Measurements from ENCODE around the gene SLC25A11. TPM values are rescaled to one million over a fixed set of nuclear protein-coding genes. Genes with fewer than 3 reads are reported as not detected.

The SLC25A11 gene
- polyA plus RNA-seq, 1 of the 3 experiments (the other 2 are of a cell fraction) = 82.8 TPM

DNA sequence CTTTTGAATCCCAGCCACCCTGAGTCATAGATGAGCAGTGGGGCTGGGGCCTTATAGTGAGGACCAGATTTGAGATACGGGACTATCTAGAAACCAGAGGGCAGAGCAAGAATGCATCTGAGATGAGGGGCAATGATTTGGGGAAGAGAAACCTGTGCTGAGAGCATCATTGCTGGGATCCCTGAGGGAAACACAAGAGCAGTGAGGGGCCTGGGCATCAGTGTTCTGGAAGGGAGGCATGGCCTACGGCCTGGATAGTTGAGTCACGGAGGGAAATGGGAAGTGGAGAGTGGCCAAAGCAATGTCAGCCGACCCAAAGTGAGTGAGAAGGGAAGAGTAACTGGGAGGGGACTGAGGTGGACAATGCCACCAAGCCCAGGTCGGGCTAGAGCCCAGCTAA is 42.5 kb upstream of the SLC25A11 start:
- 72% methylated on average over 5 of the region's 5 CpGs for WGBS (ENCODE audit: low lambda C conversion rate)
- H3K4me2 ChIP-seq = no peak overlapping the region
- H3K4me3 ChIP-seq (ENCODE audit: low read depth in 2 of 2, low read length in 1 of 2) = no peak overlapping the region
- H3K27me3 ChIP-seq (ENCODE audit: insufficient read depth) = no peaks in the 10 kb centered on the region
- POLR2A ChIA-PET = interaction anchor here (1.0 kb wide), 1 partner anchor 12 kb away, joined by 3 read pairs; no protein-coding TSS in a partner anchor
- H3K36me3 ChIP-seq (replicated peaks in 1 of 2; ENCODE audit: control insufficient read depth in 1 of 2, insufficient read depth in 2 of 2, low read length in 1 of 2) = peaks cover 9 to 31% of the 10 kb centered on the region in 2 experiments
- peaks cover 3% of the 10 kb centered on the region; the same call in 1 of the 2 replicates for H3K79me2 ChIP-seq (ENCODE audit: insufficient read depth)
- H4K20me1 ChIP-seq (ENCODE audit: insufficient read depth) = no peaks in the 10 kb centered on the region
- H3K9me3 ChIP-seq = no peaks in the 10 kb centered on the region
- CTCF ChIA-PET = interaction anchor here (1.9 kb wide), 1 partner anchor 80 kb away, joined by 9 read pairs; no protein-coding TSS in a partner anchor
- no peaks in the 10 kb centered on the region for H3K9me2 ChIP-seq
- H3F3A ChIP-seq (replicated peaks; ENCODE audit: insufficient read depth) = no peaks in the 10 kb centered on the region
- H2AFZ ChIP-seq (ENCODE audit: low read depth) = no peak overlapping the region
- TF ChIP-seq, protein P1, sequence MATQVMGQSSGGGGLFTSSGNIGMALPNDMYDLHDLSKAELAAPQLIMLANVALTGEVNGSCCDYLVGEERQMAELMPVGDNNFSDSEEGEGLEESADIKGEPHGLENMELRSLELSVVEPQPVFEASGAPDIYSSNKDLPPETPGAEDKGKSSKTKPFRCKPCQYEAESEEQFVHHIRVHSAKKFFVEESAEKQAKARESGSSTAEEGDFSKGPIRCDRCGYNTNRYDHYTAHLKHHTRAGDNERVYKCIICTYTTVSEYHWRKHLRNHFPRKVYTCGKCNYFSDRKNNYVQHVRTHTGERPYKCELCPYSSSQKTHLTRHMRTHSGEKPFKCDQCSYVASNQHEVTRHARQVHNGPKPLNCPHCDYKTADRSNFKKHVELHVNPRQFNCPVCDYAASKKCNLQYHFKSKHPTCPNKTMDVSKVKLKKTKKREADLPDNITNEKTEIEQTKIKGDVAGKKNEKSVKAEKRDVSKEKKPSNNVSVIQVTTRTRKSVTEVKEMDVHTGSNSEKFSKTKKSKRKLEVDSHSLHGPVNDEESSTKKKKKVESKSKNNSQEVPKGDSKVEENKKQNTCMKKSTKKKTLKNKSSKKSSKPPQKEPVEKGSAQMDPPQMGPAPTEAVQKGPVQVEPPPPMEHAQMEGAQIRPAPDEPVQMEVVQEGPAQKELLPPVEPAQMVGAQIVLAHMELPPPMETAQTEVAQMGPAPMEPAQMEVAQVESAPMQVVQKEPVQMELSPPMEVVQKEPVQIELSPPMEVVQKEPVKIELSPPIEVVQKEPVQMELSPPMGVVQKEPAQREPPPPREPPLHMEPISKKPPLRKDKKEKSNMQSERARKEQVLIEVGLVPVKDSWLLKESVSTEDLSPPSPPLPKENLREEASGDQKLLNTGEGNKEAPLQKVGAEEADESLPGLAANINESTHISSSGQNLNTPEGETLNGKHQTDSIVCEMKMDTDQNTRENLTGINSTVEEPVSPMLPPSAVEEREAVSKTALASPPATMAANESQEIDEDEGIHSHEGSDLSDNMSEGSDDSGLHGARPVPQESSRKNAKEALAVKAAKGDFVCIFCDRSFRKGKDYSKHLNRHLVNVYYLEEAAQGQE (IDR thresholded peaks at IDR 0.05; ENCODE audit: low read depth, low read length) = no peak
- no peak for TF ChIP-seq NRF1 (IDR thresholded peaks at IDR 0.05; ENCODE audit: low read depth, low read length)
- no peak overlapping the region for H3K27ac ChIP-seq (ENCODE audit: low read depth in 2 of 2, low read length in 1 of 2)
- peaks cover 0 to 8% of the 10 kb centered on the region in 2 experiments; a peak in 1 of 4 replicates for H3K4me1 ChIP-seq (ENCODE audit: control insufficient read depth in 1 of 2, insufficient read depth in 2 of 2, low read depth in 1 of 2, low read length in 1 of 2)
- DNase-seq = no peak
- no peak overlapping the region for H3K9ac ChIP-seq

DNA sequence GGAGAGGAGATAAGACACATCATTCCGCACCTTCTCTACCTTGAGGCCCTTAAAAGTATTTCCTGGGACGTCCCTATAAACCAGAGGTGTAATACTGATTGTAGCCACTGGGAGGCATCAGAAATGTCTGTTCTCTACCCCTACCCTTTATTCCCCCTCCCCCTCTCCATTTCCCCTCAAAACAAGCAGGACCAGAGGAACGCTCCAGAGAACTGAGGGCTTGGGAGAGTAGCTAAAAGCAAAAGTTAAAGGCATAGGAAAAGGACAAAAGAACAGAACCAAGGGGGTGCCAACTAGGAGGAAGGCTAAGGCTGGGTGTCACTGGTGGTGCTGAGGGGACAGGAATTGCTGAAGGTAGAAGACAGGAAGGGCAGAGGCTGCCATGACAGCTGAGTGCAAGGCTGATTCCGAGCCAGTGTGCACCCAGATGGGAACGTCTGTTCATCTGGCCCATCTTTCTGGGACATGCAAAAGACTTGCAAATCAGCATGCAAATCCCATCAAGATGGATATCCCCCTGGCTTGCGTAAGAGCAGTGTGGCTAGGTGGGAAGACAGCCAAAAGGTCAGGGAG is 40.9 kb upstream of the SLC25A11 start:
- no peaks in the 10 kb centered on the region for H3F3A ChIP-seq (replicated peaks; ENCODE audit: insufficient read depth)
- H2AFZ ChIP-seq (ENCODE audit: low read depth) = no peak overlapping the region
- H3K4me3 ChIP-seq (ENCODE audit: low read depth in 2 of 2, low read length in 1 of 2) = no peak overlapping the region
- peaks cover 15 to 38% of the 10 kb centered on the region in 2 experiments for H3K36me3 ChIP-seq (replicated peaks in 1 of 2; ENCODE audit: control insufficient read depth in 1 of 2, insufficient read depth in 2 of 2, low read length in 1 of 2)
- H3K27me3 ChIP-seq (ENCODE audit: insufficient read depth) = no peaks in the 10 kb centered on the region
- peaks cover 0 to 2% of the 10 kb centered on the region in 2 experiments; a peak in 1 of 4 replicates for H3K4me1 ChIP-seq (ENCODE audit: control insufficient read depth in 1 of 2, insufficient read depth in 2 of 2, low read depth in 1 of 2, low read length in 1 of 2)
- H3K9me2 ChIP-seq = no peaks in the 10 kb centered on the region
- ChIA-PET CTCF (interaction anchor here (0.6 to 4.0 kb wide), 24 partner anchors 9 to 92 kb away, joined by 3 to 52 read pairs (median 6); partner anchors contain the start of genes ENO3, INCA1, KIF1C and SLC52A1), POLR2A (interaction anchor here (0.6 to 0.9 kb wide), 3 partner anchors 9 to 54 kb away, joined by 3 read pairs; partner anchors contain the start of gene RNF167)
- H3K9ac ChIP-seq = no peak overlapping the region
- peaks cover 3% of the 10 kb centered on the region; the same call in 1 of the 2 replicates for H3K79me2 ChIP-seq (ENCODE audit: insufficient read depth)
- H3K27ac ChIP-seq (ENCODE audit: low read depth in 2 of 2, low read length in 1 of 2) = no peak overlapping the region
- TF ChIP-seq JUND (IDR thresholded peaks at IDR 0.05) (no peak), NRF1 (IDR thresholded peaks at IDR 0.05; ENCODE audit: low read depth, low read length) (no peak), RFX5 (IDR thresholded peaks at IDR 0.05; ENCODE audit: low read length) (no peak), CHD2 (IDR thresholded peaks at IDR 0.05; ENCODE audit: low read length, partially characterized antibody) (peak; percentile 32), FOSL2 (IDR thresholded peaks at IDR 0.05; ENCODE audit: borderline replicate concordance, low read depth) (no peak), RAD21 (IDR thresholded peaks at IDR 0.05; ENCODE audit: low read length) (peak; percentile 69), FOXM1 (IDR thresholded peaks at IDR 0.05; ENCODE audit: low read depth) (no peak), EP300 (IDR thresholded peaks at IDR 0.05; ENCODE audit: borderline replicate concordance in 1 of 2, low read depth in 1 of 2, low read length in 1 of 2) (no peak), GATA2 (CRISPR knock-in tag; IDR thresholded peaks at IDR 0.05) (no peak), FOXJ3 (CRISPR knock-in tag; IDR thresholded peaks at IDR 0.05) (no peak), RXRA (IDR thresholded peaks at IDR 0.05; ENCODE audit: borderline replicate concordance, low read depth) (no peak), SMC3 (IDR thresholded peaks at IDR 0.05; ENCODE audit: low read depth, low read length) (peak; percentile 68), SIN3A (IDR thresholded peaks at IDR 0.05; ENCODE audit: borderline replicate concordance, low read depth, low read length) (no peak)
- TF ChIP-seq, protein P2, sequence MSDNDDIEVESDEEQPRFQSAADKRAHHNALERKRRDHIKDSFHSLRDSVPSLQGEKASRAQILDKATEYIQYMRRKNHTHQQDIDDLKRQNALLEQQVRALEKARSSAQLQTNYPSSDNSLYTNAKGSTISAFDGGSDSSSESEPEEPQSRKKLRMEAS (IDR thresholded peaks at IDR 0.05; ENCODE audit: low read depth) = no peak
- TF ChIP-seq, protein P3, sequence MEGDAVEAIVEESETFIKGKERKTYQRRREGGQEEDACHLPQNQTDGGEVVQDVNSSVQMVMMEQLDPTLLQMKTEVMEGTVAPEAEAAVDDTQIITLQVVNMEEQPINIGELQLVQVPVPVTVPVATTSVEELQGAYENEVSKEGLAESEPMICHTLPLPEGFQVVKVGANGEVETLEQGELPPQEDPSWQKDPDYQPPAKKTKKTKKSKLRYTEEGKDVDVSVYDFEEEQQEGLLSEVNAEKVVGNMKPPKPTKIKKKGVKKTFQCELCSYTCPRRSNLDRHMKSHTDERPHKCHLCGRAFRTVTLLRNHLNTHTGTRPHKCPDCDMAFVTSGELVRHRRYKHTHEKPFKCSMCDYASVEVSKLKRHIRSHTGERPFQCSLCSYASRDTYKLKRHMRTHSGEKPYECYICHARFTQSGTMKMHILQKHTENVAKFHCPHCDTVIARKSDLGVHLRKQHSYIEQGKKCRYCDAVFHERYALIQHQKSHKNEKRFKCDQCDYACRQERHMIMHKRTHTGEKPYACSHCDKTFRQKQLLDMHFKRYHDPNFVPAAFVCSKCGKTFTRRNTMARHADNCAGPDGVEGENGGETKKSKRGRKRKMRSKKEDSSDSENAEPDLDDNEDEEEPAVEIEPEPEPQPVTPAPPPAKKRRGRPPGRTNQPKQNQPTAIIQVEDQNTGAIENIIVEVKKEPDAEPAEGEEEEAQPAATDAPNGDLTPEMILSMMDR (IDR thresholded peaks at IDR 0.05) = peak; percentile 73
- H3K4me2 ChIP-seq = no peak overlapping the region
- H4K20me1 ChIP-seq (ENCODE audit: insufficient read depth) = no peaks in the 10 kb centered on the region
- 43% methylated on average over 6 of the region's 6 CpGs for WGBS (ENCODE audit: low lambda C conversion rate)
- H3K9me3 ChIP-seq = no peaks in the 10 kb centered on the region
- DNase-seq = peak; percentile 84
